Measurements from ENCODE around the gene MAGEA6.

The MAGEA6 gene

DNA sequence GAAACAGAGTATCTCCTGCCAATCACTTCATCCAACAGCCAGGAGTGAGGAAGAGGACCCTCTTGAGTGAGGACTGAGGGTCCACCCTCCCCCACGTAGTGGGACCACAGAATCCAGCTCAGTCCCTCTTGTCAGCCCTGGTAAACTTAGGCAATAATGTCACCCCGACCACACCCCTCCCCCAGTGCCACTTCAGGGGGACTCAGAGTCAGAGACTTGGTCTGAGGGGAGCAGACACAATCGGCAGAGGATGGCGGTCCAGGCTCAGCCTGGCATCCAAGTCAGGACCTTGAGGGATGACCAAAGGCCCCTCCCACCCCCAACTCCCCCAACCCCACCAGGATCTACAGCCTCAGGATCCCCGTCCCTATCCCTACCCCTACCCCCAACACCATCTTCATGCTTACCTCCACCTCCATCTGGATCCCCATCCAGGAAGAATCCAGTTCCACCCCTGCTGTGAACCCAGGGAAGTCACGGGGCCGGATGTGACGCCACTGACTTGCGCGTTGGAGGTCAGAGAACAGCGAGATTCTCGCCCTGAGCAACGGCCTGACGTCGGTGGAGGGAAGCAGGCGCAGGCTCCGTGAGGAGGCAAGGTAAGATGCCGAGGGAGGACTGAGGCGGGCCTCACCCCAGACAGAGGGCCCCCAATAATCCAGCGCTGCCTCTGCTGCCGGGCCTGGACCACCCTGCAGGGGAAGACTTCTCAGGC lies 36.1 kb downstream of the MAGEA6 start, which contains the start of the genes CSAG1 and MAGEA12:
Gene CSAG1 (minus strand): TSS at position 461 of the 715 bp plus-strand sequence. CDS start 1,261 bp downstream, outside the sequence.
Gene MAGEA12 (plus strand): TSS at position 497 of the 715 bp plus-strand sequence. CDS start 2,405 bp downstream, outside the sequence.
- no peak for DNase-seq

DNA sequence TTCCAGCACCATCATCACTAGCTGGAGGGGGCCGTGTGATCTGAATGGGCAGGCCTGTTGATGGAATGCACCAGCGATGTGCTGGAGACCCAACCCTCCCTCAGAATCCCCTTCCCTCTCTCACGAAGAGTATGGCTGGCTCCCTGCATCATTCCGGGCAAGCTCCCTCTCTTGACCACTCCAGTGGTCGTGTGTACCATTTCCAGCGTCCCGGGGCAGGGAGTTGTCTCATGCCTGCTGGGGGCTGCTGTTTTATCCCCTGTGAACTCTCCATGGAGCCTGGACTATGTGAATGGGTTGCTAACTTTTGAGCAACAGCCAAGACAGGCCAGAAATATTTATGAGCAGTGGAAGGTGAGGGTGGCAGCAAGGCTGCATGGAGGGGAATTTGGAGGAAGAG lies 44.1 kb downstream of the MAGEA6 start:
- no peak for DNase-seq

Measured in suppressor macrophage (primary cell).